Naive B cell (primary cell): ENCODE data around the gene PRKCSH. TPM values are rescaled to one million over a fixed set of nuclear protein-coding genes. Genes with fewer than 3 reads are reported as not detected.
"Not testable (repeated sequence)": the region's sequence is repeated elsewhere in the genome, so short reads cannot be mapped to it uniquely, and the experiment has no call there.

Experiments used
- ATAC-seq, 2 donors: fragments of 150-1000 bp; cut with Tn5 transposase; 2 replicates each; pipeline ENCODE4 v1.10.0; 2021; ENCODE audit warnings: low read depth in 2 of 2, mild to moderate bottlenecking in 2 of 2, moderate library complexity in 2 of 2
- DNase-seq: peaks from one replicate; pipeline ENCODE4 v3.0.0; 2022
- H3K27ac Mint-ChIP-seq, 6 donors: one replicate each; pipeline ENCODE4 v1.8.0; 2020 to 2022; ENCODE audit warnings: mild to moderate bottlenecking in 6 of 6, mixed read lengths in 6 of 6, moderate library complexity in 5 of 6, inconsistent platforms in 2 of 6
- H3K27me3 Mint-ChIP-seq, 3 donors: one replicate each; pipeline ENCODE4 v1.8.0; 2021 to 2022; ENCODE audit warnings: mixed read lengths in 3 of 3, mild to moderate bottlenecking in 1 of 3
- H3K36me3 Mint-ChIP-seq, 2 donors: one replicate each; pipeline ENCODE4 v1.8.0; 2020 to 2022; ENCODE audit warnings: mixed read lengths in 2 of 2, inconsistent platforms in 1 of 2, mild to moderate bottlenecking in 1 of 2
- H3K4me1 Mint-ChIP-seq, 3 donors: one replicate each; pipeline ENCODE4 v1.8.0; 2020 to 2022; ENCODE audit warnings: mixed read lengths in 3 of 3, inconsistent platforms in 1 of 3, mild to moderate bottlenecking in 1 of 3, moderate library complexity in 1 of 3
- H3K4me3 Mint-ChIP-seq, 8 donors: one replicate each; pipeline ENCODE4 v1.8.0; 2020 to 2022; ENCODE audit warnings: mild to moderate bottlenecking in 8 of 8, mixed read lengths in 8 of 8, moderate library complexity in 8 of 8, inconsistent platforms in 2 of 8
- H3K9me3 Mint-ChIP-seq, 7 donors: one replicate each; pipeline ENCODE4 v1.8.0; 2020 to 2022; ENCODE audit warnings: mixed read lengths in 7 of 7, mild to moderate bottlenecking in 5 of 7, inconsistent platforms in 2 of 7, moderate library complexity in 1 of 7
- polyA plus RNA-seq, 6 donors: library from polyadenylated mRNA; unstranded; fragments of 300-500 nt; fragmentation: Illumina TruSeq; gene quantifications; one replicate each; pipeline ENCODE4 v1.2.3, GENCODE V29; 2021; ENCODE audit warnings: low read depth in 6 of 6

The PRKCSH gene
- polyA plus RNA-seq, 6 donors from 2014 or later, result 32.2 to 79.6 (median 46.9) TPM

- H3K27ac Mint-ChIP-seq, ATAC-seq, H3K36me3 Mint-ChIP-seq, H3K9me3 Mint-ChIP-seq, DNase-seq, H3K4me3 Mint-ChIP-seq, H3K27me3 Mint-ChIP-seq, H3K4me1 Mint-ChIP-seq: not testable (repeated sequence)
Observed at GRCh38 chr19:11406703-11407236, 28.7 kb upstream of the PRKCSH start.

- ATAC-seq (no peak), DNase-seq (no peak)
- no peaks in the 10 kb centered on the region for H3K36me3 Mint-ChIP-seq
- H3K9me3 Mint-ChIP-seq, result peaks cover 0 to 1% (median 0%) of the 10 kb centered on the region in 7 donors
- H3K4me3 Mint-ChIP-seq, result peak overlapping the region in 1 of 8 donors; percentile 69
- peaks cover 0 to 9% (median 8%) of the 10 kb centered on the region in 3 donors for H3K27me3 Mint-ChIP-seq
- H3K27ac Mint-ChIP-seq, result no peak overlapping the region
- H3K4me1 Mint-ChIP-seq, result peaks cover 0 to 4% (median 0%) of the 10 kb centered on the region in 3 donors
Observed at GRCh38 chr19:11408591-11408990, 26.8 kb upstream of the PRKCSH start.

GRCh38 chr19:11410682-11411081, 24.8 kb upstream of the PRKCSH start:
- ATAC-seq (no peak), DNase-seq (no peak)
- Mint-ChIP-seq H3K27ac (no peak overlapping the region), H3K4me3 (no peak overlapping the region), H3K27me3 (peaks cover 0 to 8% (median 4%) of the 10 kb centered on the region in 3 donors), H3K9me3 (no peaks in the 10 kb centered on the region), H3K36me3 (no peaks in the 10 kb centered on the region), H3K4me1 (peaks cover 0 to 4% (median 0%) of the 10 kb centered on the region in 3 donors)

GRCh38 chr19:11414544-11414943, 20.9 kb upstream of the PRKCSH start:
- Mint-ChIP-seq H3K9me3 (peaks cover 0 to 1% (median 0%) of the 10 kb centered on the region in 7 donors), H3K27ac (no peak overlapping the region), H3K4me3 (no peak overlapping the region), H3K4me1 (peaks cover 13 to 23% (median 13%) of the 10 kb centered on the region in 3 donors), H3K27me3 (peaks cover 0 to 5% (median 3%) of the 10 kb centered on the region in 3 donors), H3K36me3 (no peaks in the 10 kb centered on the region)
- ATAC-seq (no peak), DNase-seq (no peak)

- Mint-ChIP-seq H3K4me3 (peak overlapping the region in 2 of 8 donors; percentile 15 to 40), H3K36me3 (no peaks in the 10 kb centered on the region), H3K4me1 (peaks cover 25 to 38% (median 26%) of the 10 kb centered on the region in 3 donors), H3K27ac (peak overlapping the region in 2 of 6 donors; percentile 62 to 89), H3K27me3 (peaks cover 8 to 17% (median 8%) of the 10 kb centered on the region in 3 donors), H3K9me3 (peaks cover 0 to 1% (median 0%) of the 10 kb centered on the region in 7 donors)
- DNase-seq (no peak), ATAC-seq (no peak)
Observed at GRCh38 chr19:11416346-11417052, 18.9 kb upstream of the PRKCSH start.

GRCh38 chr19:11418094-11418548, 17.3 kb upstream of the PRKCSH start:
- Mint-ChIP-seq H3K27me3 (peaks cover 8 to 17% (median 9%) of the 10 kb centered on the region in 3 donors), H3K9me3 (peaks cover 0 to 1% (median 0%) of the 10 kb centered on the region in 7 donors), H3K4me3 (peak overlapping the region; percentile 75 to 92 (median 88)), H3K4me1 (peaks cover 35 to 52% (median 39%) of the 10 kb centered on the region in 3 donors), H3K36me3 (no peaks in the 10 kb centered on the region), H3K27ac (peak overlapping the region in 3 of 6 donors; percentile 20 to 94 (median 73))
- no peak for ATAC-seq
- DNase-seq, result no peak

- peak within 1 kb of the TSS; percentile 79 to 92 (median 88) for H3K4me3 Mint-ChIP-seq
- peaks cover 8 to 17% (median 16%) of the 10 kb centered on the region in 3 donors for H3K27me3 Mint-ChIP-seq
- H3K27ac Mint-ChIP-seq, result peak within 1 kb of the TSS in 5 of 6 donors; percentile 21 to 94 (median 73)
- ATAC-seq (peak; percentile 13 to 16), DNase-seq (peak; percentile 52)
- peaks cover 42 to 59% (median 47%) of the 10 kb centered on the region in 3 donors for H3K4me1 Mint-ChIP-seq
- no peaks in the 10 kb centered on the region for H3K36me3 Mint-ChIP-seq
- peaks cover 0 to 1% (median 0%) of the 10 kb centered on the region in 7 donors for H3K9me3 Mint-ChIP-seq
Observed at GRCh38 chr19:11418549-11419506, 16.6 kb upstream of the PRKCSH start, which contains the start of gene RGL3. Gene RGL3 (minus strand): TSS chr19:11419314. CDS start chr19:11419278, 36 bp downstream.

GRCh38 chr19:11420429-11421370, 14.7 kb upstream of the PRKCSH start:
- Mint-ChIP-seq H3K27ac (peak overlapping the region in 5 of 6 donors; percentile 21 to 97 (median 90)), H3K36me3 (no peaks in the 10 kb centered on the region), H3K4me3 (peak overlapping the region; percentile 79 to 91 (median 90)), H3K9me3 (peaks cover 0 to 1% (median 0%) of the 10 kb centered on the region in 7 donors), H3K27me3 (peaks cover 8 to 17% (median 16%) of the 10 kb centered on the region in 3 donors), H3K4me1 (peaks cover 44 to 61% (median 51%) of the 10 kb centered on the region in 3 donors)
- ATAC-seq, result no peak
- no peak for DNase-seq

GRCh38 chr19:11421371-11422098, 13.9 kb upstream of the PRKCSH start:
- Mint-ChIP-seq H3K27me3 (peaks cover 8 to 17% (median 16%) of the 10 kb centered on the region in 3 donors), H3K4me3 (peak overlapping the region; percentile 79 to 91 (median 90)), H3K36me3 (no peaks in the 10 kb centered on the region), H3K9me3 (no peaks in the 10 kb centered on the region), H3K4me1 (peaks cover 44 to 57% (median 51%) of the 10 kb centered on the region in 3 donors), H3K27ac (peak overlapping the region; percentile 87 to 97 (median 91))
- DNase-seq, result peak; percentile 35
- ATAC-seq, result peak; percentile 43 to 44

- Mint-ChIP-seq H3K4me1 (peaks cover 44 to 55% (median 48%) of the 10 kb centered on the region in 3 donors), H3K4me3 (peak overlapping the region; percentile 79 to 91 (median 90)), H3K36me3 (no peaks in the 10 kb centered on the region), H3K27me3 (peaks cover 8 to 21% (median 16%) of the 10 kb centered on the region in 3 donors), H3K9me3 (no peaks in the 10 kb centered on the region), H3K27ac (peak overlapping the region; percentile 86 to 97 (median 91))
- DNase-seq (peak; percentile 93), ATAC-seq (peak; percentile 81 to 83)
Observed at GRCh38 chr19:11422163-11423065, 13.0 kb upstream of the PRKCSH start.
